ENCODE measurements around the gene PLEKHF1.

GRCh38 chr19:29624489-29625185 is 40.6 kb upstream of the PLEKHF1 start:
- TF ChIP-seq CTCF (IDR thresholded peaks at IDR 0.05 in 4 of 5, conservative IDR thresholded peaks at IDR 0.05 in 1 of 5) (no peak), POLR2A (IDR thresholded peaks at IDR 0.05) (no peak)

All from gastrocnemius medialis (tissue), 4 donors.